ENCODE results near the gene LRRFIP2.

DNA sequence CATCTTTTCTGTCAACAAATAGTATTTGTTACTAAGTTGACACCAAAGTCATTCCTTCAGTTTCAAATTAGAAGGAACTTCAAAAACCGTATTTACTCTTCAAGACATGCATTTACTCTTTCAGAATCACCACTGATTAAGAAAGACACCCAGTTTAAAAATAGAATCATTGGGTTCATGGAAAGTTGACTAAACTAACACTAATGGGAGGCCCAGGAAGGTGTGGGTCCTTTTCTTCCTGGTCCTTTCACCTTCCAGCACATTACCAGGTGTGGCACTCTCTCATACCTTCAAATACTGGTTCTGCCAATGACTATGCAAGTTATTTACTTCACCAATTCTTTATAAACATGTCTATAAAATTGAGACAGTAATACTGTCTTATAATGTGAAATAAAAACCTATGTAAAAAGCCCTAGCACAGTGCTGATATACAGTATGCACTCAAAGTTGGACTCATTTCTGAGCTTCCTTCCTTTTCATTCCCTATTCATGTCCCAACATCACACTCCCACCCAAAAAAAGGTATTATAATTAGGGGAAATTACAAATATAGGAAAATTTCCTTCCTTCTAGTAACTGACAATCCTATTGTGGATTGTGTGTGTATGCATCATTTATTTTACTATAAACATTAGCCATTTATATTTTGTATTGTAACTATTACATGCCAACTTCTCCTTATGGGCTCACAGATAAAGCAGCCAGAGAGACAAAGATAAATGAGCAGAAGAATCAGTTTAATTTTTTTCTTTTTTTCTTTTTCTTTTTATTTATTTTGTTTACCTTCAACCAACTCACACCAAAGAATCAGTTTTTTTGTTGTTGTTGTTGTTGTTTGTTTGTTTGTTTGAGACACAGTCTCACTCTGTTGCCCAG, 48.9 kb downstream of the LRRFIP2 start:
- TF ChIP-seq, protein P1, sequence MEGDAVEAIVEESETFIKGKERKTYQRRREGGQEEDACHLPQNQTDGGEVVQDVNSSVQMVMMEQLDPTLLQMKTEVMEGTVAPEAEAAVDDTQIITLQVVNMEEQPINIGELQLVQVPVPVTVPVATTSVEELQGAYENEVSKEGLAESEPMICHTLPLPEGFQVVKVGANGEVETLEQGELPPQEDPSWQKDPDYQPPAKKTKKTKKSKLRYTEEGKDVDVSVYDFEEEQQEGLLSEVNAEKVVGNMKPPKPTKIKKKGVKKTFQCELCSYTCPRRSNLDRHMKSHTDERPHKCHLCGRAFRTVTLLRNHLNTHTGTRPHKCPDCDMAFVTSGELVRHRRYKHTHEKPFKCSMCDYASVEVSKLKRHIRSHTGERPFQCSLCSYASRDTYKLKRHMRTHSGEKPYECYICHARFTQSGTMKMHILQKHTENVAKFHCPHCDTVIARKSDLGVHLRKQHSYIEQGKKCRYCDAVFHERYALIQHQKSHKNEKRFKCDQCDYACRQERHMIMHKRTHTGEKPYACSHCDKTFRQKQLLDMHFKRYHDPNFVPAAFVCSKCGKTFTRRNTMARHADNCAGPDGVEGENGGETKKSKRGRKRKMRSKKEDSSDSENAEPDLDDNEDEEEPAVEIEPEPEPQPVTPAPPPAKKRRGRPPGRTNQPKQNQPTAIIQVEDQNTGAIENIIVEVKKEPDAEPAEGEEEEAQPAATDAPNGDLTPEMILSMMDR (conservative IDR thresholded peaks at IDR 0.05): no peak
- no peak for TF ChIP-seq EZH2 (IDR thresholded peaks at IDR 0.05; ENCODE audit: low read depth)

All from PC-9 (cell line).